Measurements from ENCODE around the gene MCTP2. TPM values are rescaled to one million over a fixed set of nuclear protein-coding genes. Genes with fewer than 3 reads are reported as not detected.

MCTP2 gene
- total RNA-seq, 1 donor = 3.9 TPM

GRCh38 chr15:94300612-94301011 lies 69.3 kb downstream of the MCTP2 start:
- DNase-seq (ENCODE audit: low read depth) = no peak
- TF ChIP-seq, protein P1, sequence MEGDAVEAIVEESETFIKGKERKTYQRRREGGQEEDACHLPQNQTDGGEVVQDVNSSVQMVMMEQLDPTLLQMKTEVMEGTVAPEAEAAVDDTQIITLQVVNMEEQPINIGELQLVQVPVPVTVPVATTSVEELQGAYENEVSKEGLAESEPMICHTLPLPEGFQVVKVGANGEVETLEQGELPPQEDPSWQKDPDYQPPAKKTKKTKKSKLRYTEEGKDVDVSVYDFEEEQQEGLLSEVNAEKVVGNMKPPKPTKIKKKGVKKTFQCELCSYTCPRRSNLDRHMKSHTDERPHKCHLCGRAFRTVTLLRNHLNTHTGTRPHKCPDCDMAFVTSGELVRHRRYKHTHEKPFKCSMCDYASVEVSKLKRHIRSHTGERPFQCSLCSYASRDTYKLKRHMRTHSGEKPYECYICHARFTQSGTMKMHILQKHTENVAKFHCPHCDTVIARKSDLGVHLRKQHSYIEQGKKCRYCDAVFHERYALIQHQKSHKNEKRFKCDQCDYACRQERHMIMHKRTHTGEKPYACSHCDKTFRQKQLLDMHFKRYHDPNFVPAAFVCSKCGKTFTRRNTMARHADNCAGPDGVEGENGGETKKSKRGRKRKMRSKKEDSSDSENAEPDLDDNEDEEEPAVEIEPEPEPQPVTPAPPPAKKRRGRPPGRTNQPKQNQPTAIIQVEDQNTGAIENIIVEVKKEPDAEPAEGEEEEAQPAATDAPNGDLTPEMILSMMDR (IDR thresholded peaks at IDR 0.05; ENCODE audit: insufficient read depth, low read length) = no peak
- no peak overlapping the region for H3K4me3 ChIP-seq (ENCODE audit: low read depth, low read length)

DNA sequence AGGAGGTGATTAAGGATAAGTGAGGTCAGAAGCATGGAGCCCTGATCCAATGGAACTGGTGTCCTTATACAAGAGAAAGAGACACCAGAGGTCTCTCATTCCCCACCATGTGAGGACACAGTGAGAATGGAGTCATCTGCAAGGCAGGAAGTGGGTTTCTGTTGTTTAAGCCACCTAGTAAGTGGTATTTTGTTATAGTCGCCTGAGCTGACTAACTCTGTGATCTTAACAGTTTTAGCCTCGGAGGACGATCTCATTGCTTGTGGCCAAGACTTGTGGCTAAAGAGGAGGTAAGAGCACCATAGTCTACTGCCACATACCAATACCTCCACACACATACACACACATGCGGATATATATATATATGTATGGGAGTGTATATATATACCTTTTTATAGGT lies 73.8 kb downstream of the MCTP2 start:
- H3K4me3 ChIP-seq (ENCODE audit: low read depth, low read length) = no peak overlapping the region
- DNase-seq (ENCODE audit: low read depth) = no peak
- TF ChIP-seq, protein P1 (IDR thresholded peaks at IDR 0.05; ENCODE audit: insufficient read depth, low read length) = no peak

- TF ChIP-seq, protein P1 (IDR thresholded peaks at IDR 0.05; ENCODE audit: insufficient read depth, low read length) = no peak
- H3K4me3 ChIP-seq (ENCODE audit: low read depth, low read length) = no peak overlapping the region
- DNase-seq (ENCODE audit: low read depth) = peak; percentile 16
Observed at GRCh38 chr15:94306700-94307650, 75.6 kb downstream of the MCTP2 start.

GRCh38 chr15:94312946-94313345 lies 81.6 kb downstream of the MCTP2 start:
- DNase-seq (ENCODE audit: low read depth) = no peak
- no peak overlapping the region for H3K4me3 ChIP-seq (ENCODE audit: low read depth, low read length)
- TF ChIP-seq, protein P1 (IDR thresholded peaks at IDR 0.05; ENCODE audit: insufficient read depth, low read length) = no peak

- H3K4me3 ChIP-seq (ENCODE audit: low read depth, low read length) = no peak overlapping the region
- TF ChIP-seq, protein P1 (IDR thresholded peaks at IDR 0.05; ENCODE audit: insufficient read depth, low read length) = no peak
- DNase-seq (ENCODE audit: low read depth) = no peak
Observed at GRCh38 chr15:94314639-94315038, 83.3 kb downstream of the MCTP2 start.

- H3K4me3 ChIP-seq (ENCODE audit: low read depth, low read length) = no peak overlapping the region
- TF ChIP-seq, protein P1 (IDR thresholded peaks at IDR 0.05; ENCODE audit: insufficient read depth, low read length) = no peak
- no peak for DNase-seq (ENCODE audit: low read depth)
Observed at GRCh38 chr15:94317211-94317610, 85.8 kb downstream of the MCTP2 start.

Measured in fibroblast of the aortic adventitia (primary cell).